Measurements from ENCODE around the gene TXNDC12. TPM values are rescaled to one million over a fixed set of nuclear protein-coding genes. Genes with fewer than 3 reads are reported as not detected.

The TXNDC12 gene
- total RNA-seq, 2 donors from 2014 or later, result 32.0 to 50.2 TPM

Other genes with a start within 250 kb of the TXNDC12 start
- gene NRDC, start 176.5 kb downstream of the TXNDC12 start, total RNA-seq, result 100 to 1,000 TPM; 173 to 204 TPM
- gene RAB3B, start 64.5 kb downstream of the TXNDC12 start, total RNA-seq, result under 1 TPM; 0.05 to 0.08 TPM
- 10 to 100 TPM; 17.6 to 27.8 TPM for gene KTI12, start 21.4 kb downstream of the TXNDC12 start, total RNA-seq
- 10 to 100 TPM; 24.2 to 29.9 TPM for gene BTF3L4, start 1.1 kb upstream of the TXNDC12 start, total RNA-seq
- gene ZFYVE9, start 86.9 kb upstream of the TXNDC12 start, total RNA-seq, result 1 to 10 TPM; 1.1 to 2.9 TPM

Data from natural killer cell treated with Interleukin-12 subunit alpha and Interleukin-12 subunit beta and Interleukin-15 and Interleukin-18, amount 100 ng/mL, for 72 hours (primary cell).